Mucosa of rectum (tissue), 2 donors: ENCODE measurements around the gene PTCH1.

Source experiments
- H3K27ac ChIP-seq, 2 donors: one replicate each; pipeline ENCODE4 v1.7.0; 2013; ENCODE audit warnings: inconsistent platforms in 2 of 2, low read depth in 2 of 2, low read length in 2 of 2
- H3K27me3 ChIP-seq, 2 donors: one replicate each; pipeline ENCODE4 v1.7.0; 2013; ENCODE audit warnings: low read length in 2 of 2; ENCODE audit not compliant: control insufficient read depth in 2 of 2, insufficient read depth in 2 of 2
- H3K36me3 ChIP-seq, 2 donors: one replicate each; pipeline ENCODE4 v1.7.0; 2013; ENCODE audit warnings: low read length in 2 of 2; ENCODE audit not compliant: control insufficient read depth in 2 of 2, insufficient read depth in 2 of 2
- H3K4me1 ChIP-seq, 2 donors: one replicate each; pipeline ENCODE4 v1.7.0; 2013; ENCODE audit warnings: low read length in 2 of 2, mild to moderate bottlenecking in 1 of 2; ENCODE audit not compliant: control insufficient read depth in 2 of 2, insufficient read depth in 2 of 2
- H3K4me3 ChIP-seq, 2 donors: one replicate each; pipeline ENCODE4 v1.7.0; 2013; ENCODE audit warnings: low read length in 2 of 2
- H3K9ac ChIP-seq, 2 donors: one replicate each; pipeline ENCODE4 v1.7.0; 2013; ENCODE audit warnings: low read length in 2 of 2, low read depth in 1 of 2, mild to moderate bottlenecking in 1 of 2
- H3K9me3 ChIP-seq, 2 donors: one replicate each; pipeline ENCODE4 v1.7.0; 2013; ENCODE audit warnings: low read length in 2 of 2; ENCODE audit not compliant: control insufficient read depth in 2 of 2
- donor health status: healthy.
- donor health status: Normal muscosa, but diverticular disease.

Gene PTCH1

GRCh38 chr9:95411054-95411892, 105.5 kb downstream of the PTCH1 start:
- H3K4me1 ChIP-seq, result no peaks in the 10 kb centered on the region
- no peaks in the 10 kb centered on the region for H3K27me3 ChIP-seq
- H3K27ac ChIP-seq, result no peak overlapping the region
- no peaks in the 10 kb centered on the region for H3K9me3 ChIP-seq
- no peak overlapping the region for H3K4me3 ChIP-seq
- H3K9ac ChIP-seq, result no peak overlapping the region
- no peaks in the 10 kb centered on the region for H3K36me3 ChIP-seq

GRCh38 chr9:95409650-95410426, 106.9 kb downstream of the PTCH1 start:
- Histone ChIP-seq H3K27ac (no peak overlapping the region), H3K36me3 (no peaks in the 10 kb centered on the region), H3K9me3 (no peaks in the 10 kb centered on the region), H3K4me3 (no peak overlapping the region), H3K9ac (no peak overlapping the region), H3K4me1 (no peaks in the 10 kb centered on the region), H3K27me3 (no peaks in the 10 kb centered on the region)

- H3K27me3 ChIP-seq, result no peaks in the 10 kb centered on the region
- H3K4me1 ChIP-seq, result no peaks in the 10 kb centered on the region
- no peaks in the 10 kb centered on the region for H3K9me3 ChIP-seq
- no peak overlapping the region for H3K4me3 ChIP-seq
- H3K36me3 ChIP-seq, result no peaks in the 10 kb centered on the region
- no peak overlapping the region for H3K27ac ChIP-seq
- no peak overlapping the region for H3K9ac ChIP-seq
Observed at GRCh38 chr9:95407524-95407923, 109.2 kb downstream of the PTCH1 start.

GRCh38 chr9:95406121-95406520, 110.7 kb downstream of the PTCH1 start:
- H3K9me3 ChIP-seq, result no peaks in the 10 kb centered on the region
- no peak overlapping the region for H3K4me3 ChIP-seq
- no peak overlapping the region for H3K9ac ChIP-seq
- no peak overlapping the region for H3K27ac ChIP-seq
- no peaks in the 10 kb centered on the region for H3K27me3 ChIP-seq
- H3K4me1 ChIP-seq, result no peaks in the 10 kb centered on the region
- H3K36me3 ChIP-seq, result no peaks in the 10 kb centered on the region

- H3K4me3 ChIP-seq, result no peak overlapping the region
- no peaks in the 10 kb centered on the region for H3K4me1 ChIP-seq
- H3K9ac ChIP-seq, result no peak overlapping the region
- H3K27ac ChIP-seq, result no peak overlapping the region
- no peaks in the 10 kb centered on the region for H3K27me3 ChIP-seq
- no peaks in the 10 kb centered on the region for H3K36me3 ChIP-seq
- no peaks in the 10 kb centered on the region for H3K9me3 ChIP-seq
Observed at GRCh38 chr9:95399261-95399660, 117.5 kb downstream of the PTCH1 start.
